22Rv1 (cell line): ENCODE data around the gene SRP54.

Experiments used
- CTCF ChIP-seq: fragments of 450-650 bp; IDR thresholded peaks from 2 replicates; pipeline ENCODE4 v1.5.1; 2017; ENCODE audit warnings: mild to moderate bottlenecking
- ZFX ChIP-seq: fragments of 450-650 bp; IDR thresholded peaks from 2 replicates; pipeline ENCODE4 v1.6.1; 2017; ENCODE audit warnings: antibody characterized with exemption, borderline replicate concordance

GRCh38 chr14:35073486-35073885 lies 90.7 kb downstream of the SRP54 start:
- TF ChIP-seq CTCF, result no peak
- TF ChIP-seq ZFX, result no peak
